GM18861 (cell line): ENCODE results near the gene ERBB4.
"Not testable (repeated sequence)": the region's sequence is repeated elsewhere in the genome, so short reads cannot be mapped to it uniquely, and the experiment has no call there.

Source experiments
- ATAC-seq: cut with Tn5 transposase; IDR thresholded peaks from one replicate; pipeline ENCODE4 v1.9.1; 2021; ENCODE audit not compliant: unreplicated experiment

Gene ERBB4

DNA sequence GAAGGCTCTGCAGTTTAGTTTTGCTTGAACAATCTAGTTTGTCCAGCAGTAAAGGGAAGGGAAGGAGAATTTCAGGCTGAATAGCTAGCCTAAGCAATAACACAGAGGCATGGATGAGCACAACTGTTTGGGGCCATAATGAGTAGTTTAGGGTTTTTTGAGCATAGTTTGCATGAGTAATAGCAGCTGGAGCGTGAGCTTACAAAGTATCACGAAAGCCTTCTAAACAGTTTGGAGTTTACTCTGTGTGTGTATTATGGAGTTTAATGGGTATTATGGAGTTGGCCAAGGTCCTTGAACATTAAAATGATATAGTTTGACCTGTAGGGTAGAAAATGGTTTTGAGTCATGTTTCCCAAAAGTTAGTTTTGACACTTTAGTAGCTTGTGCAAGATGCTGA, 782.3 kb downstream of the ERBB4 start:
- no peak for ATAC-seq

- ATAC-seq: no peak
Measured at GRCh38 chr2:211755187-211755586, 783.4 kb downstream of the ERBB4 start.

- no peak for ATAC-seq
Measured at GRCh38 chr2:211751848-211752247, 786.8 kb downstream of the ERBB4 start.

GRCh38 chr2:211748339-211748738, 790.3 kb downstream of the ERBB4 start:
- ATAC-seq: no peak

GRCh38 chr2:211745295-211746097, 793.1 kb downstream of the ERBB4 start:
- ATAC-seq: peak; percentile 89

DNA sequence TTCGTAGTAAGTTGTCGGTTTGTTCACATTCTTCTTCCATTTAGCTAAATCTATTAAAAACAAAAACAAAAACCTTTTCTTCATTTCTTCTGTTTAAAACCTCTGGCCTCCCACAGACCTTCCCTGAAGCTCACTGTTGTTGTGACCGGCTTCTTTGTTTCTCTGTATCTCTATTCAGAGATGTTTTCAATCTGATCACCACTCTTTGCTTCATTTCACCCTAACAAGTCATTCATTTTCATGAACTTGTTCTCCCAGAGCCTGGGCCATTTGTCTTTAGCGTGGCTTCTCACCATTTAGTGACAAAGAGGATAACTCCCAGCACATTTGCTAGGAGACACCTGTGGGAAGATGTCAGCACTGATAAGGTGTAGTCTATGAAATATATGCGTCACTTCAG, 794.2 kb downstream of the ERBB4 start:
- no peak for ATAC-seq

GRCh38 chr2:211741966-211742365, 796.6 kb downstream of the ERBB4 start:
- no peak for ATAC-seq

DNA sequence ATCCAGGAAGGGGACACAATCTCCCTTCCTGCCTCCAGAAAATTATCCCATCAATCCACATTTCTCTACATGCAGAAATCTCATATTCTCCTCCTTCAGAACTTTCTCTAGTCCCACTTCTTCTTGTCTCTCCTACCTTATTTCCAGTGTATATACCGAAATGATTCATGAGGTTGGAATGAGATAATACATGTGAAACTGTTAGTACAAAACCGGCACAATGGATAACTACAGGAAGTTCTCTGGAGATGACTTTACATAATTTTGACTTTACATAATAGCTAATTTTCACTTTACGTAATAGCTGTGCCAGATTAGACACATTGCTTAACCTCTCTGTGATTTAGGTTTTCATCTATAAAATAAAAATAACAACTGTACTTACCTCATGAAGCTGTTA, 801.3 kb downstream of the ERBB4 start:
- no peak for ATAC-seq

DNA sequence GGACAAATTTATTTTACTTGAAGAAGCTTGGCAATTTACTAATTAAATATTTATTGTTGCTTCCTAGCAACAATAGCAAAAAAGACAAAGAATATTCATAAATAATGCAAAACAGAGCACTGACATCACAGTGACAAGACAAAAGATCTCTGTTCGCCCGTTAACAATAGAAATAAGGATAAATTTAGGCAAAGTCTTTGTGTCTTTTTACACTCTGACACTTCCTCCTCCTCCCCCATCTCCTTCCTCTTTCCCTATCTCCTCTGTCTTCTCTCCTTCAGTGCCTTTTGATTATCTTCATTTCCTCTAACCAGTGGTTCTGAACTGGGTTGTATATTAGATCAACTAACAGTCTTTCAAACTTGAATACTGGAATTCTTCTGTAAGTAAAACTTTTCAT, 808.4 kb downstream of the ERBB4 start:
- no peak for ATAC-seq

- ATAC-seq: no peak
Measured at GRCh38 chr2:211729433-211729832, 809.2 kb downstream of the ERBB4 start.

GRCh38 chr2:211724933-211725332, 813.7 kb downstream of the ERBB4 start:
- ATAC-seq: no peak

DNA sequence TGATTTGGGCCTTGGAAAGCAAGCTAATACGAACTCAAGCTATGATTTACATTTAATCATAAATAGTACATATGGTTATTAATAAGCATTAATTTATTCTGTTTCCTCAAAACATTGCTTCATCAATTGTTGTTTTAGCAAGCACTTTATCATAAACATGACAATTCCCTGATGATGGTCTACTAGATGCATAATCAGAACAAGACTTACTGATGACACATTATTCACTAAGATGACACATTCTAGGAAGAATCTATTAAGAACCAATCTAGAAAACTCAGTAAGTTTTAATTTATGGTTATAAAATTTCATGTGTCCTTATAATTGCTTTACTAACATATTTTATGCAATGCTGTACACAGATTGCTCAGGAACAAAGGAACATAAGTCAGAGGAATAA, 815.2 kb downstream of the ERBB4 start:
- ATAC-seq: no peak

DNA sequence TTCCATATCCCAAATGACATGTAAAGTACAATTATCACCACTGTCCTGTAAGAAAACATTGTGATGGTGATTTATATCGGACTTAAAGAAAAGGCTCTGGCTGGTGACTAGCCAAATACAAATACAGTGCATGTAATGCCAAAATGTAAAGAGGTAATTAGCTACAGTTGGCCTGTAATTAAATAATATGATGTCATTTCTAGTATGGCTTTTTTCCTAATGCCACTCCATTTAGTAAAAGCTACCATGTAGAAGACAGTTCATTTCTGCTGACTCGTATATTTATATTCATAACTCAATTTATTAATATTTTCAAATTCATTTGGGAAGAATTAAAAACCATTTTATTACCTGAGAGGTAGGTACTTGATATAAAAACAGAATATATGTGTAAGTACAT, 815.7 kb downstream of the ERBB4 start:
- no peak for ATAC-seq

GRCh38 chr2:211721874-211722273, 816.7 kb downstream of the ERBB4 start:
- ATAC-seq: not testable (repeated sequence)

- no peak for ATAC-seq
Measured at GRCh38 chr2:211709389-211709788, 829.2 kb downstream of the ERBB4 start.

- no peak for ATAC-seq
Measured at GRCh38 chr2:211692689-211693088, 845.9 kb downstream of the ERBB4 start.

GRCh38 chr2:211690736-211691135, 847.9 kb downstream of the ERBB4 start:
- ATAC-seq: no peak

- no peak for ATAC-seq
Measured at GRCh38 chr2:211688196-211688595, 850.4 kb downstream of the ERBB4 start.

- no peak for ATAC-seq
Measured at GRCh38 chr2:211674715-211675114, 863.9 kb downstream of the ERBB4 start.

- no peak for ATAC-seq
Measured at GRCh38 chr2:211673133-211673905, 865.3 kb downstream of the ERBB4 start.

DNA sequence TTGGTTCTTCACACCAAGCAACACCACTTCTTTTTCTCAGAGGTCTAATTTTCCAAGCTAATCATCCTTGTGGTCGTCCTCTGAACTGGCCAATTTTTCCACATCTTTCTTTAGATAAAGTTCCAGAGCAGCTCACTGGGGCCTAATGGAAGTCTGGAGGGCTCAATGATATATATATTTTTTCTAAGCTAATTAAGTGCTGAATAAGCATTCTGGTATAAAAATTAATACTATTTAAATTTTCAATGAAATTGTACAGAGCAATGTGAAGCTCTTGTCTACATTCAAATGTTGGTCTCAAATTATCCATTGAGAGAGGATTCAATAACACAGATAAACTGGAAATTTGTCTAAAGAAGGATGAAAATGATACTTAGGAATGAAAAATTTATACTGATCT, 866.6 kb downstream of the ERBB4 start:
- ATAC-seq: no peak

- ATAC-seq: no peak
Measured at GRCh38 chr2:211665299-211665698, 873.3 kb downstream of the ERBB4 start.
